Right kidney (tissue), 1 donor: ENCODE results near the gene GPRC5D.
A peak's percentile ranks its signal among the peaks of the same experiment; 100 is the strongest.

Experiments
- DNase-seq: peaks from one replicate; pipeline ENCODE4 v3.0.0-alpha.2; 2016

GPRC5D gene

DNA sequence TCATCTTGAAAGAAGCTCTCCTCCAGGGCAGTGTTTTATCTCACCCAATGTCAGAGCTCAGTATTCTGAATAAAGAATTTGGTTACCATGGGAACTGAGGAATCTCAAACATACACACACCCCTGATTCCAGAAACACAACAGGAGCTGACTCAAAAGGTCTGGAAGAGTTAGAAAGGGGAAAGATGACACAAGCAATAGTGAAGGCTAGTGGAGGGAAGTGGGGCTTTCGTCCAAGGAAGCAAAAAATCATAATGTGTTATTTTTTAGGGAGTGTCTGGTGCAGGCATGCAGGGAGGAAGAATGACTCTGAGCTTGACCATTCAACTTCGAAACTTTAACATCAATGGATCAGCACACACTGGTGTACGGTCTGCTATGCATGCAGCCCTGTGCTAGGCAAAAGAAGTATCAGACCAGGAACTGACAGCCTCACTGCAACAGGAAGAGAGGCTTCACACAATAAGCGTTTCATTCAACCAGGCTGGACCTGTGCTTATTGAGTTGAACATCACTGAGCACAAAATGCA lies 27.8 kb upstream of the GPRC5D start:
- DNase-seq: no peak

DNA sequence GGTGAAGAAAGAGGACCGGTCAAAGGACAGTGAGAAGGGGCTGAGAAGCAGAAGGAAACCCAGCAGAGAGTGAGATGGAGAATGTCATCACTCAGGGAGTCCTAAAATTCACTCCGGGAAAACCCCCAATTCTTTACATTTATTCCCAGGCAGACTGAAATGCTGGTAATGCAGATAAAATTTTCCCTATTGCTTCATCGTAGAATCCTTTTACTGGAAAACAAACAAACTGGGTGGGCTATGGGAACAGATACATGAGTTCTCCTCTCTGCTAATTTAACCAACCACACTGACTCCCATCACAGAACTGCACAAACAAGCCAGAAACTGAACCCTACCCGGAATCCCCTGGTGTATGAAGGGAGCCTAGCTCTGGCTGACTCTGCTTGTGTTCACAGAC lies 27.2 kb upstream of the GPRC5D start:
- DNase-seq: no peak

DNA sequence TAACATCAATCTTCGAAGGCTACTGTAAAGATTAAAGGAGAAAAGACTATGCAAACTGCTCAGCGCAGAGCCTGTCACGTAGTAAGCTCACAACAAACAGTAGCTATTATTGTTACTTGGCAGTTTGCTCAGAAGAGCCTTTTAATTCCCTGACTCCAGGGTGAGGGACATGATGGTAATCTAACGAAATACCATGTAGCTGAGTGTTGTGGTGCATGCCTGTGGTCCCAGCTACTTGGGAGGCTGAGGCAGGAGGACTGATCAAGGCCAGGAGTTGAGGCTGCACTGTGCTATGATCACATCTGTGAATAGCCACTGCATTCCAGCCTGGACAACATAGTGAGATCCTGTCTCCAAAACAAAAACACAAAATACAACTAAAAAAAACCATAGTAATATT lies 25.3 kb upstream of the GPRC5D start:
- no peak for DNase-seq

DNA sequence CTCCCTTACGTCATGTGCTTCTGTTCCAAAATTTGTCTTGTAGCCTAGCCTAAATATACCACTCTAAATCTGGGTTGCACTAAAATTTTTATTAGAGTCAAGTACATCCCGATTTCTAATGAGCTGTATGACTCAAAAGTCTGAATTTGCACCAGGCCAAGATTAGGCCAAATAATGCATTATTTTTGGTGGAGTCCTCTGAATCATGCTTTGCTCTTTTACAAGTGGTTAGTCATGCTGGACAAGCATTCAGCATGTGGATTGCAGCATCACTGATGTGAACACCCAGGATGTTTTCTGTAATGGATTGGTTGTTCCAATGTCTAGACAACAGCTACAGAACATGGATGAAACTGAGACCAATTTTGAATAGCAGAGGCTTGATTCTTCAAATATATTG lies 24.4 kb upstream of the GPRC5D start:
- no peak for DNase-seq

DNA sequence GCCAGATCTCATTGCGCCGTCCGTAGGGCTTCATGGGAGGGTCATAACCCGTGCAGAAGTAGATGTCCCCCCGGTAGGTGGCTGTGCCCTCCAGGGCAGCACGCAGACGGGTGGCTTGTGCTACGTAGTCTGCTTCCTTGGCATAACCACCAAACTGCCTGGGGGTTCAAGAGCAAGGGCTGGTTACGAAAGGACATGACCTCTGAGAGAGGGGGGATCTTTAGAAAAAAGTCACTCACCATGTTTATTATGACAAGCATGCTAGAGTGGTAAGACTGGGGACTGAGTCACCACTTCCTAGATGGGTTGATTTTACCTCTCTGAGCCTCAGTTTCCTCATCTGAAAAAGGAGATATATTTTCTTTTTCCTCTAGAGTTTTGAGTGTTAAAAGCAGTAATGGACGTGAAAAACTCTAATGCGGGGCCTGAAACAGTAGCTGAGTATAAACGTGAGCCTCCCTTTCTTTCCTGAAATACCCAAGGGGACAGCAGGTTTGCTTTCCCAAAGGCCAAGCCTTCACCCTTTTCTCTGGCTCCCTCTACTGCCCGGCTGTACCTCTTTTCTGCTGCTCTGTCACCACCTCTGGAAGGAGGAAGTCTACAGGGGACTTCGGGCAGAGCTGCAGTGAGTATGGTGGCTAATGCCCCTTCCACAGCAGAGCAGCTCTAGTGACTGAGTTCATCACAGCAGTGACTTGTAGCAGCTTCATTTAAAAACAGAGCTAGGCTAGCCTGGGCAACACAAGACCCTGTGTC lies 23.5 kb upstream of the GPRC5D start:
- DNase-seq: no peak

DNA sequence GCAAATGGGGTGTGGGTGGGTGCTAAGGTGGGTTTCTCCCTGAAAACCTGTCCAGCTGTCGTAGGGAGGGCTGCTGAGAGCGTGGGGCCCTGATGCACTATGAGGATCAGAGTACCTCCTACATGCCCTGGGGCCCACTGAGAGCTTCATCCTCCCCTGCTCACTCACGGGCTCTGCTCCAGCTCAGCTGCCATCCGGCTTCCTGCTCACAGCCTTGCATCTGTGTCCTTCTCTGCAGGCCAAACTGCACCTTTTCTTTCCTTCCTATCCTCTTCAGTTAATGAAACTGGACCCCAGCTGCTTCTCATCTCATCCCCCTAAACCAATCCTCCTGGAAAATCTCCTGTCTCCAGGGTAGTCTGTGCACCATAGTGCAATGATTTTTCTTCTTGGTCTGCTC lies 22.2 kb upstream of the GPRC5D start:
- DNase-seq: no peak

DNA sequence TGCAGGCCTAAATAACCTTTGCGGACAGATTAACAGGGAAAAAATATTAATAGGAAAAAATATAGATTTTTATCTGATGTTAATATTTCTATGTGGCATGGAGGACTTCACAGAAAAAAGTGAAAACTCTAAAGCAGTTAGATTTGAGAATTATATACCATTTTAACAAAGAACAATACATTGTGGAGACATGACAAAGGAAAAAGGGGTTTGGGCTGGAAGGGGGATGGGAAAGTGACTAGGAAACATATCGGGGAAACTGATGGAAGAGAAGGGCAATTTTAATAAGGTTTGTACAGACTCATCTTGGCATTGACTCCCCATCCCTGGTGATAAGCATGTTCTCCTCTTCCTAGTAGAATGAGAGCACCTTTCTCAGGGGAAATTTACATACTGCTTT lies 21.0 kb upstream of the GPRC5D start:
- DNase-seq: no peak

DNA sequence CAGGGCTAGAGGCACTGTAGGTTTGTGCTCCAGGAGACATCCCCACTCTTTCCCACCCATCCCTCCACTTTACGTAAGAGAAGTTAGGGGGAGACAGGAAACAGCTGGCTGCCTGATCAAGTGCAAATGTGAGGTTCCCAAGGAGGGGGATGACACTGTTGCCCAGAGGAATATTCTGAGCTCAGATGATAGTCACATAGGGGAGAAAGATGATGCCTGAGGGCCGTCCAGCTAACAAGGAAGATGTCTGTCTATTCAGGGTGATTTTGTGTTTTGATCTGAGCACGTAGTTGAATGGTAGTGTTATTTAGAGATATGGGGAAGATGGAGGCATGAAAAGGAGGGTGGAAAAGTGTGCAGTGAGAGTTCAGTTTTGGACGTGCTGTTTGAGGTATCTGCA lies 13.9 kb upstream of the GPRC5D start:
- DNase-seq: no peak

DNA sequence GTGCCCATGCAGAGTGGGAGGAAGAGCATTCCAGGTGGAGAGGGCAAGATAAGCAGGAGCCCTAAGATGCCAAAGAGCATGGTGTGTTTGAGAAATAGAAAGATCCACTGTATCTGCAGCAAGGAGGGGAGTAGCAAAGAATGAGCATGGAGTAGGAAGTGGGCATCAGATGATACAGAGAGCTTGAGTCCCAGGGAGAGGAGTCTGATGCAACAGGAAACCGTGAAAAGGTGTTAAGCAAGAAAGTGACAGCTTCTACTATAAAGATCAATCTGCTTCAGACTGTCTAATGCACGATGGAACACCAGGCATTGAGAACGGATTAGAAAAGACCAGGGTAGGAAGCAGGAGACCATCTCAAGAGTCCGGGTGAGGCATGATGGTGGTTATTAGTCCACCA lies 12.3 kb upstream of the GPRC5D start:
- DNase-seq: no peak

DNA sequence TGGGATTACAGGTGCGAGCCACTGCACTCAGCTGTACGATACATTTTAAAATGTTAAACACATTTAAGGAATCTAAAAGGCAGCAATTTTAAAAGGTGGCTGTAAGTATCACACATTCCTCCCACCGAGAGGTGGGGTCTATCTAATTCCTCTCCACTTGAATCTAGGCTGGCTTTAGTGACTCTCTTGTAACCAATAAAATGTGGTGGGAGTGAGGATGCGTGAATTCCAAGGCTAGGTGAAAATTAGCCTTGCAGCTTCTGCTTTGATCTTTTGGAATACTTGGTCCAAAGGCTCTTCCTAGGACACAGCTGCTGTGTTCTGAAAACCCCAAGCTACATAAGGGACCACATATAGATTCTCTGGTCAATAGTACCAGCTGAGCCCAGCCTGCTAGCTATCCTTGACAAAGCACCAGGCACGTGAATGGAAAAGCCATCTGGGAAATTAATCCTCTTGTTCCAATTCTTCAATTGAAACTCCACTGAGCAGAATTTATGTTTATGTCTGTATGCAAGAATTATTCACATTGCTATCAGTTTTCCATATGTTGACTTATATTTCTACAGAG lies 8.8 kb upstream of the GPRC5D start:
- no peak for DNase-seq

DNA sequence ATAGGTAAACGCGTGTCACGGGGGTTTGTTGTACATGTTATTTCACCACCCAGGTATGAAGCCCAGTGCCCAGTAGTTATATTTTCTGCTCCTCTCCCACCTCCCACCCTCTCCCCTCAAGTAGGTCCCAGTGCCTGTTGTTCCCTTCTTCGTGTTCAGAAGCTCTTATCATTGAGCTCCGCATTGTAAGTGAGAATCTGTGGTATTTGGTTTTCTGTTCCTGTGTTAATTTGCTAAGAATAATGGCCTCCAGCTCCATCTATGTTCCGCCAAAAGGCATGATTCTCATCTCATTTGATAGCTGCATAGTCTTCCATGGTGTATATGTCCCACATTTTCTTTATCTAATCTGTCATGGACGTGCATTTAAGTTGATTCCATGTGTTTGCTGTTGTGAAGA lies 6.9 kb upstream of the GPRC5D start:
- no peak for DNase-seq

DNA sequence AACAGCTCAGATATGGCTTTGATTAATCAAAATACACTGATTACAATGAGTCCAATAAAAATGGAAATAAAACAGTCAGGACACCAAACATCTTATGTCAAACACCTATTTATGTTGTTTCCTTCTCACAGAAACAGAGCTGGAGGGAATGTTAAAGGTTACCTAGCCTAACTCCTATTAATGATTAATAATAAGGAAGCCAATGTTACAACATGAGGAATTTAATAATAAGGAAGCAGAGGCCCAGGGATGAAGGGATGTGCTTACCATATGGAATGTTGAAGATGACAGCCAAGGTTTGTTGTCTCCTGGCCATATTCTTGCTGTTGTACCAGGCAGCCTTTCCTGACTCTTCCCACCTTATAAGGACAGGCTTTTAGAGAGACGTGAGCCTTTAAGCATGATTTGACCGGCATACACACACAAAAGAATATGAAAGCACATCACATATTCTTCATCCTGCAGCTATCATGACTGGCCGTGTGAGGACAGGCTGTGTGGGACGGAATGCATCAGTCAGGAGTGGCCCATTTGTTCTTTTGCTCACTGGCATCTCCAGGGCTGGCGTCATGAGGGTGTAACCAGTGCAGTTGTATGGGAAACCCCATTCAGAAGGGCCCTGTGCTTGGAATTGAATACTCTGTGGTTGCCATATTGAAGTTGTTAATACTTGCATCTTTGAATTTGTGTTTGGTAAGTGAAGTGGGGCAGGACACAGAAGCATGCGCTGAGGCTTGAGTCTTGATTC lies 3.1 kb upstream of the GPRC5D start:
- DNase-seq: peak; percentile 12

DNA sequence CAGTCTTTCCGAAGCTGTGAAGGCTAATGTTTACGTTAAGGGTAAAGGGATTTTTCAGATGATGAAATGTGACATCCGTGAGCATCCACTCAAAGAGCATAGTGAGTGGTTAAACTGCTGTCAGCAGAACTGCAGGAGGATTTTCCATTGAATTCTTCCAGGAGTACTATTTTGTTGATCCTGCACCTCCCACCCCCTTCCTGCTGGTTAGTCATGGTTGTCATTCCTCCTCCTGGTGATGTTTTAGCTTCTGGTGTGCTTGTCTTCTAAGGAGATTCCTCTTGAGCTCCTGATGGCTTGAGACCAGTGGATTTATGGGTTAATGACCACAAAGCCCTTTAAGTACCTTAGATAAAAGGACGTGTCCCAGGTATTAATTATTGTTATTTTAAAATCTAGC lies 2.4 kb upstream of the GPRC5D start:
- DNase-seq: no peak

DNA sequence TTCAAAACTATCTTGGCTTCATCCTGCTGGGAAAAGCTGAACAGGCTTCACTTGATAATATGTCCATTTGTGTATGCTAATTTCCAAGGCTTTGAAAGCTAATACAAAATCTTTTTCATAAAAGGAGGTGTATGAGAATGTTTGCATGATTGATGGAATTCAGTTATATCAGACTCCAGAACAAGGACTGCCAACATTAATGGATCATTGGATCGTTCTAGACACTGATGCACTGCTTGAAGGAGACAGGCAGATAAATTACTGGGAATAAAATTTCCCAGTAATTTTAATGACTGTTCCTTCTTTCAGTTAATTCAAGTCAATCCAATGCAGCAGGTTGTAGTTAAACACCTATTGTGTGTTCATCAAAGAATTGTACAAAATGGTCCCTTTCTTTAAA lies 466 bp downstream of the GPRC5D start:
- DNase-seq: no peak

DNA sequence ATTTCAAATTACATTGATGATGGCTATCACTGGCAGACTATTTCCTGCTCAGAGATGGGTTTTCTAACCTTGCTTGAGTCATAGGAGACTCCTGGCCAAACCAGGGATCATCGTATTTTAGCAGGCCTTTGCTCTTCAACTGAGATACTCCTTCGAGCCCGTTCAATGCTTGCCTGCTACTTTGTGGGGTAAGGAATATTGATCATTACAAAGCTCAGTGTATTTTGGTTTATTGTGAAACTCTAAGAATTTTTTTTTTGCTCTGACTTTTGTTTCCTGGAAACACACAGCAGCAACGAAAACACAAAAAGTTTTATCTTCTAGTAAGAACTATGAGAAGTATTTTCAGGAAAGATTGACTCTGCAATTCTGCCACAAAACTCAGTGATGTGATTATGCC lies 4.1 kb downstream of the GPRC5D start:
- DNase-seq: no peak

DNA sequence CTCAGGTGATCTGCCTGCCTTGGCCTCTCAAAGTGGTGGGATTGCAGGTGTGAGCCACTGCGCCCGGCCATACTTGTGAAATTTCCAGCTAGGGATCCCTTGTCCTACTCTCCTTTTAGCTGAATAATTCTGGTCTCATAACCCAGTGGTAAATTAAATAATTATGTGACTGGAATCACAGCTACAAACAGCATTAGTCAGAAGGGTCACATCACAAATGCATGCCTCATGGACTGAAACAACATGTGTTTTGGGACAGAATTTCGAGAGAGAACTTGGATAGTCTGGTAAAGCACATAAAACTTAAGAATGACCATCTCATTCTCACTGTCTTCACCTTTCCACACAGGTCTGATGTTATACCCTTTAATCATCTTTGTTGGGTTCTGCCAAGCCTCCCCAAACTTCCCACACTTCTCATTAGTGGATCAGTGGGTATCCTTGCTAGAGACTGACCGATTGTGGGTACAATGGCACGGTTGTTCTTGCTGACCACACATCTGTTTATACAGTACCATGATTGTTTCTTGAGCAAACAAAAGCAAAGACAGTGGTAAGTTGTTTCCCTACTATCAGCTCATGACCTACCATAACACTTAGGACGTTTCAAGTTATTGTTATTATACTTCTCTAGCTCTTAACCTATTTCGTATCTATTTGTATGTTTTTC lies 5.1 kb downstream of the GPRC5D start:
- no peak for DNase-seq

DNA sequence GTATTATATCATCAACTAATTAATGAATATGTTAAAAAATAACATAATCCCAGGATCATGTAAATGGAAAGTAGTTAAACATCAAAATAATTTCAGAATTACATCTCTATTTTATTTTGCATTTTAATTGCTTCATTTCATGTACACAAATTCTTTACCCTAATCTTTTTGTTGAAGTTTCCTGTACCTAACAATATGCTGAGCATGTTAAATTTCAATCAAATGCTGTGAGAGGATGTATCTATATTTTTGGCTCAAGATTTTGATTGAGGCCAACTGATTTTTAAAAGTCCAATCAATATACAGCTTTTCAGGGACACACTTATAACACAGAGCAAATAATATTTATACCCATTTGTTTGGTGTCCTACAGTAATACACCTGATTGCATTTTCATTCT lies 6.4 kb downstream of the GPRC5D start:
- no peak for DNase-seq

DNA sequence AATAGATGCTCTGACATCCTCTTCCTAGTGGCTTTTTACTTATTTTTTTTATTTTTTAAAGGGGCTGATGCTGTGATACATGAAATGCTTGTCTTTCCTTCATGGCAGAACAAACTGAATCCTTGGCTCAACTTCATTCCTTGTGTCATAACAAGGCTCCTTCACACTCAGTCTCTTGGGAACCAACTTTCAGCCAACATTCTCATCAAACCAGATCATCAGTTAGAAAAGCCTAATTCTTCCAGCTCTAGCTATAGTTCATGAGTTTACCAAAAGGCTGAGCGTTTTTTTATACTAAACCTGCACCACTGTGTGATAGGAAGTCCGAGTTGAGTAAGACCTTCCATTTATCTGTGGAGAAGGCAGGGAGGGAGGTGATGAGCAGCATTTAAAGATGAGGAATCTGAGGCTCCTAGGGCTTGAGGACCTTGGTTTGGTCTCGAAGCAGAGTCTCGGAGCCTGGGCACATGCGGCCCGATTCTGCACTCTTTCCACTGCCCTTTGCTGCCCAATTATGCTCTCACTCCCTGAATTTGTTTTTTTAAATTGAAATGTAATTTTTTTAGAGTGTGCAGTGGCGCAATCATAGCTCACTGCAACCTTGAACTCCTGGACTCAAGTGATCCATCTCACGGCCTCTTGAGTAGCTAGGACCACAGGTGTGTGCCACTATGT lies 8.2 kb downstream of the GPRC5D start:
- no peak for DNase-seq

DNA sequence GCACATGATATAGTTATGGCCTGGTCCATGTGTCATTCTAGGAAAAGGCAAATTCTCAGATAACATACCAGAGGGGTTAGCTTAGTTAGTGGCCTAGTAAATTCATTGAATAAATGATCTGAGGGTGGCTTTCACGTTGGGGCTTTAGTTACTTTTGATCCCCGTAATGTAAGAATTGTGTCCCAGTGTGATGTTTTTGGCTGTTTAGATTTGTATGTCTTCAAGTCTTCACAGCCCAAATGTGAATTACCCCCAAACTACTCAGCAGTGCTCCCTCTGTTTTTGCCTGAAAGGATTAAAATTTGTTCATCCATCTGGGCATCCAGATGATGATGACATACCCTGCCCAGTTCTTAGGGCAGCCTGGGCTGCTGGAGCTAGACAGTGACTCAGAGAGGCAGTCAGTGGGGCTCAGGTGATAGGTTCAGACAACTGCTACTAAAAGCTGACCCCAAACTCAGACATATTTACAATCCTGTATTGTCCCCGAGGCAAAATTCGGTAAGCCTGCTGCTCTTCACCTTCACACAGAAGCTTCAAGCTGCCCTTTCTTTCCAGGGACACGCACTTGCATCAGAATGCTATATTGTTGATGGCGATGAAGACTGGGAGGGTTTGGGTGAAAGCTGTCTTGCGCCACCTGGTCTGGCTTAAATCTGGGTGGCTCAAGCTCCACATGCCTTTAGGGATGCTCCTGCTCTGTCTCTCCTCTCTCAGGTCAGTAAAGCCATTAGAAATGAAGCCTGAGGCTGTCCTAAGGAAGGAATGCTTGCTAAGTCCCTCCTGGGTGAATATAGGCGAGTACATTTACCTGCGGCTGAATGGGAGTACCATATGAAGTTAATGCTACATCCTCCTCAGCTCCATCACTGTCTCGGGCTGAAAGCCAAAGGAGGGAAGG lies 10.3 kb downstream of the GPRC5D start:
- no peak for DNase-seq

DNA sequence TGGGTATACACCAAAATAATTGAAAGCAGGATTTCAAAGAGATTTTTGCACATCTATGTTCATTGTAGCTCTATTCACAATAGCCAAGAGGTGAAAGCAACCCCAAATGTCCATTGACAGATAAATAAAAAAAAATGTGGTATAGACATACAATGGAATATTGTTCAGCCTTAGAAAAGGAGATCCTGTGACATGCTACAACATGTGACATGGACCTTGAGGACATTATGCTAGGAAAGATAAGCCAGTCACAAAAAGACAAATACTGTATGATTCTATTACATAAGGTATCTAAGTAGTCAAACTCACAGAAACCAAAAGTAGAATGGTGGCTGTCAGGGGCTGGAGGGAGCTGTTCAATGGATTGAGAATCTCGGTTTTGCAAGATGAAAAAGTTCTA lies 12.1 kb downstream of the GPRC5D start:
- no peak for DNase-seq

DNA sequence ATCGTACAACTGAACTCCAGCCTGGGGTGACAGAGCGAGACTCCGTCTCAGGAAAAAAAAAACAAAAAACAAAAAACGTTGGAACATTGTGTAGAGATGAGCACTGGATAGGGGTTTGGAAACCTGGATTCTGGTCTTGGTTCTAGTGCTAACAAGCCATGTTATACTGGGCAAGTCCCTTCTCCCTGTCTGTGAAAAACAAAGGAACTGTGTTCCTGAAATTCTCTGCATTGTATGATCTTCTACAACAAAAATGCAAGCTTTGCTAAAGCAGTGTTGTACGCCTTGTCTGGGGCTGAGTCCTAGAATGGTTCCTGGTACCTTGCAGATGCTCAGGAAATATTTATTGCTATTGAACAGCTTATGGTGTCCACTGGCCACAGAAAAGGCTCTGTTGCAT lies 13.4 kb downstream of the GPRC5D start:
- DNase-seq: no peak
